Right cardiac atrium (tissue), 5 donors: Measurements from ENCODE around the gene NUTM2B. TPM values are rescaled to one million over a fixed set of nuclear protein-coding genes. Genes with fewer than 3 reads are reported as not detected.
"Not testable (repeated sequence)": the region's sequence is repeated elsewhere in the genome, so short reads cannot be mapped to it uniquely, and the experiment has no call there.

ENCODE experiments used
- ATAC-seq, 2 donors: fragments of 200-7000 bp; cut with Tn5 transposase; one replicate each; pipeline versions ENCODE4 v1.8.0 to v1.9.1; 2020; ENCODE audit warnings: moderate library complexity in 2 of 2, mild to moderate bottlenecking in 1 of 2
- DNase-seq, 3 donors: peaks; one replicate each; pipeline ENCODE4 v3.0.0-alpha.2; 2020
- H3K27ac ChIP-seq: one replicate; pipeline ENCODE4 v1.5.1; 2013; ENCODE audit warnings: mild to moderate bottlenecking, low read length, control low read depth, moderate library complexity
- H3K27me3 ChIP-seq: one replicate; pipeline ENCODE4 v1.6.1; 2013; ENCODE audit not compliant: control insufficient read depth, insufficient read depth
- H3K4me1 ChIP-seq: one replicate; pipeline ENCODE4 v1.6.1; 2013; ENCODE audit warnings: low read length; ENCODE audit not compliant: control insufficient read depth, insufficient read depth
- H3K4me3 ChIP-seq: one replicate; pipeline ENCODE4 v1.5.1; 2013; ENCODE audit warnings: low read length, control low read depth
- H3K9me3 ChIP-seq: one replicate; pipeline ENCODE4 v1.6.1; 2013; ENCODE audit warnings: low read length; ENCODE audit not compliant: control insufficient read depth
- WGBS: extraction: QIAGEN DNeasy Blood & Tissue Kit; methylation state at CpG from one replicate; pipeline ENCODE4 v1.1.7; 2013; 5-methylcytosine and 5-hydroxymethylcytosine counted together
- intact Hi-C, 4 donors: fragments of 100-400 bp; cut with DNase I; formaldehyde crosslinking; loops; one replicate each; pipeline versions ENCODE4 v1.11.0 to v1.14.0; 2022 to 2023
- polyA plus RNA-seq: library from polyadenylated mRNA; stranded (reverse); fragments of 200-250 nt; gene quantifications from one replicate; pipeline ENCODE4 v1.2.3, GENCODE V29; 2013
- total RNA-seq, 4 donors: library from RNA; stranded (reverse); fragmentation: NEBNext Ultra II Directional; extraction: Animal tissue kit (Norgen Biotek cat#: 25700); gene quantifications; one replicate each; pipeline ENCODE4 v1.2.1, GENCODE V29; 2021
- donor health status: healthy with polysubstance abuse.
- donor health status: DM: no; HTN: yes; CAD: no.
- donor health status: DM: no; HTN: no; CAD: no.
- donor health status: DM: no; HTN: yes; CAD: no; lungs with severe emphysema.
- donor health status: DM: yes; HTN: yes; CAD: no.

NUTM2B gene
- total and polyA plus RNA-seq, 5 donors, result 1.1 to 2.7 (median 1.9) TPM

GRCh38 chr10:79753601-79754000 lies 50.6 kb downstream of the NUTM2B start:
- H3K4me1 ChIP-seq, DNase-seq, H3K4me3 ChIP-seq, intact Hi-C loops, H3K27ac ChIP-seq, H3K9me3 ChIP-seq, ATAC-seq, H3K27me3 ChIP-seq: not testable (repeated sequence)

- H3K27me3 ChIP-seq, H3K27ac ChIP-seq, ATAC-seq, H3K9me3 ChIP-seq, H3K4me1 ChIP-seq, DNase-seq, H3K4me3 ChIP-seq, intact Hi-C loops: not testable (repeated sequence)
- WGBS, result 81% methylated on average over 3 of the region's 3 CpGs
Observed at GRCh38 chr10:79758297-79758993, 55.4 kb downstream of the NUTM2B start.

Other genes starting within 250 kb of the NUTM2B start
- under 1 TPM in 3 of 4 donors, not detected in 1; 0.09 to 0.57 (median 0.19) TPM for gene EIF5AL1, start 190.7 kb upstream of the NUTM2B start, total RNA-seq
- gene EIF5AL1, start 190.7 kb upstream of the NUTM2B start, polyA plus RNA-seq, result 0.45 TPM
- 1 to 10 TPM in 1 of 4 donors, under 1 TPM in 1, not detected in 2; 0.54 to 2.8 TPM for gene SFTPA2, start 142.8 kb upstream of the NUTM2B start, total RNA-seq
- not detected for gene SFTPA2, start 142.8 kb upstream of the NUTM2B start, polyA plus RNA-seq
- 1 to 10 TPM in 1 of 4 donors, under 1 TPM in 1, not detected in 2; 0.11 to 3.7 TPM for gene SFTPA1, start 92.3 kb upstream of the NUTM2B start, total RNA-seq
- gene SFTPA1, start 92.3 kb upstream of the NUTM2B start, polyA plus RNA-seq, result not detected
- under 1 TPM in 2 of 4 donors, not detected in 2; 0.19 to 0.59 TPM for gene NUTM2E, start 123.5 kb downstream of the NUTM2B start, total RNA-seq
- gene NUTM2E, start 123.5 kb downstream of the NUTM2B start, polyA plus RNA-seq, result not detected
- 1 to 10 TPM in 1 of 4 donors, under 1 TPM in 2, not detected in 1; 0.36 to 1.6 (median 0.79) TPM for gene SFTPD, start 245.9 kb downstream of the NUTM2B start, total RNA-seq
- gene SFTPD, start 245.9 kb downstream of the NUTM2B start, polyA plus RNA-seq, result 0.23 TPM